ENCODE data around the gene RASAL1. TPM values are rescaled to one million over a fixed set of nuclear protein-coding genes. Genes with fewer than 3 reads are reported as not detected.
A peak's percentile ranks its signal among the peaks of the same experiment; 100 is the strongest.

RASAL1 gene
- total RNA-seq, 1 donor from 2014 or later, result 0.64 TPM

DNA sequence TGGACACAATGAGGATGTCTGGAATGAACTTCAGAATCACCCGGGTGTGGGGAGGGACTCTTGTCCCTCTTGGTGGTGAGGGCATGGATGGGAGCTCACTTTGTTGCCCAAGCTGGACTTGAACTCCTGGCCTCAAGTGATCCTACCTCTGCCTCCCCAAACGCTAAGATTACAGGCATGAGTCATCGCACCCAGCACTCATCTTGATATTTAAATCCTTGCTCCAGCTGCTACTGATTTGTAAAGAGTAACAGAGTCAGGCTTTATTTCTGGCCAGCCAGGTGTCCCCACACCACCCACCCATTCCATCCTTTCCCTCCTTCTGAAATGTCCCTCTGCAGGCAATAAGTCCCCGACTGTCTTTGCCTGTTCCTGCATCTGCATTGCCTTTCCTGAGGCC is 44.8 kb upstream of the RASAL1 start:
- H3K4me1 ChIP-seq, result peaks cover 5 to 8% of the 10 kb centered on the region in 2 donors
- intact Hi-C loops (cut with DNase I), result loop anchor here (10.0 kb wide), 2 partner anchors 244 to 784 kb away; partner anchors contain the start of genes RBM19 and SDSL
- H3K9me3 ChIP-seq, result no peaks in the 10 kb centered on the region
- H3K27me3 ChIP-seq, result no peaks in the 10 kb centered on the region
- TF ChIP-seq, protein P1, sequence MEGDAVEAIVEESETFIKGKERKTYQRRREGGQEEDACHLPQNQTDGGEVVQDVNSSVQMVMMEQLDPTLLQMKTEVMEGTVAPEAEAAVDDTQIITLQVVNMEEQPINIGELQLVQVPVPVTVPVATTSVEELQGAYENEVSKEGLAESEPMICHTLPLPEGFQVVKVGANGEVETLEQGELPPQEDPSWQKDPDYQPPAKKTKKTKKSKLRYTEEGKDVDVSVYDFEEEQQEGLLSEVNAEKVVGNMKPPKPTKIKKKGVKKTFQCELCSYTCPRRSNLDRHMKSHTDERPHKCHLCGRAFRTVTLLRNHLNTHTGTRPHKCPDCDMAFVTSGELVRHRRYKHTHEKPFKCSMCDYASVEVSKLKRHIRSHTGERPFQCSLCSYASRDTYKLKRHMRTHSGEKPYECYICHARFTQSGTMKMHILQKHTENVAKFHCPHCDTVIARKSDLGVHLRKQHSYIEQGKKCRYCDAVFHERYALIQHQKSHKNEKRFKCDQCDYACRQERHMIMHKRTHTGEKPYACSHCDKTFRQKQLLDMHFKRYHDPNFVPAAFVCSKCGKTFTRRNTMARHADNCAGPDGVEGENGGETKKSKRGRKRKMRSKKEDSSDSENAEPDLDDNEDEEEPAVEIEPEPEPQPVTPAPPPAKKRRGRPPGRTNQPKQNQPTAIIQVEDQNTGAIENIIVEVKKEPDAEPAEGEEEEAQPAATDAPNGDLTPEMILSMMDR (IDR thresholded peaks at IDR 0.05), result no peak
- no peak for DNase-seq (ENCODE audit: low spot score in 2 of 2)
- no peak overlapping the region for H3K27ac ChIP-seq
- H3K36me3 ChIP-seq, result peaks cover 54 to 59% of the 10 kb centered on the region in 2 donors
- no peak overlapping the region for H3K4me3 ChIP-seq

GRCh38 chr12:113179023-113179422 is 43.5 kb upstream of the RASAL1 start:
- Histone ChIP-seq H3K36me3 (peaks cover 63 to 72% of the 10 kb centered on the region in 2 donors), H3K27me3 (no peaks in the 10 kb centered on the region), H3K4me3 (no peak overlapping the region), H3K9me3 (no peaks in the 10 kb centered on the region), H3K4me1 (peaks cover 3 to 5% of the 10 kb centered on the region in 2 donors), H3K27ac (no peak overlapping the region)
- DNase-seq (ENCODE audit: low spot score in 2 of 2), result no peak
- TF ChIP-seq, protein P1 (IDR thresholded peaks at IDR 0.05), result no peak
- intact Hi-C loops (cut with DNase I), result no loop called here

DNA sequence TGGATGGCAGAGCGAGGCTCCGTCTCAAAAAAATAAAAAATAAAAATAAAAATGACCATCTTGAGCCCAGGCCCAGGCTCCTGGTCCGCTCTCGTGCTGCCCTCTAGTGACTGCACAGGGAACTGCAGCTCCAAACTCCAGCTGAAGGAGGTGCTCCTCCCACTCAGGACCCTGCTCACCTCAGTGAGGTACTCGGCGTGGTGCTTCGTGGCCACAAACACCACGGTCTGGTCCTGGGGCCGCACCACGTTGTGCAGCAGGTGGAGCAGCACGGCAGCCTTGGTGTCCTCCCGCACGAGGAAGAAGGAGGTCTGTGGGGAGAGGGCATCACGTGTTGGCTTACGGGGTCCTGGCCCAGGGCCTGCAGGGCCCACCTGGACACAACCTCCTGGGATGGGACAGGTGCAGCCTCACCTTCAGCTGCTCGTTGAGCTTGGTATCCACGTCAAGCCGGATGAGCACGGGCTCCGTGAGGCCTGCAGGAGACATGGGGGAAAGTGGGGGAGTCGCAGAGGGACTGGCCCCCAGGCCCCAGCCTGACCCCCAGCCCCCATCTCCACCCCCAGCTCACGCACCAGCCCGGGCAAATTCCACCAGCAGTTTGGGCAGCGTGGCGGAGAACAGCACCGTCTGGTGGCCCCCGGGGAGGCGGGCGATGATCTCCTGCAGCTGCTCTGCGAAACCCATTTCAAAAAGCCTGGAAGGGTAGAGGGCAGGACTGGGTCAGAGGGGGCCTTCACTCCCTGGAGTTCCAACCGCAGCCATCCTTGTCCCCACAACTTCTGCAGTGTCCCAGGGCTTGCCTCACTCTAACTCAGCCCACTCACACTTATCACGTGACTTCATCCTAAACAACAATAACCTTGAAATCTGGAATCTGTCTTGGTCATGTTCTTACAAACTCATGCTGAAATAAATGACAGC is 39.2 kb upstream of the RASAL1 start:
- intact Hi-C loops (cut with DNase I), result loop anchor here (1.0 kb wide), 1 partner anchor 126 kb away; no protein-coding TSS in a partner anchor
- TF ChIP-seq, protein P1 (IDR thresholded peaks at IDR 0.05), result peak; percentile 79 to 99 (median 98)
- DNase-seq (ENCODE audit: low spot score in 2 of 2), result peak in 1 of 2 donors; percentile 77
- peaks cover 93 to 100% of the 10 kb centered on the region in 2 donors for H3K36me3 ChIP-seq
- no peaks in the 10 kb centered on the region for H3K9me3 ChIP-seq
- no peak overlapping the region for H3K4me3 ChIP-seq
- H3K4me1 ChIP-seq, result no peaks in the 10 kb centered on the region
- no peak overlapping the region for H3K27ac ChIP-seq
- H3K27me3 ChIP-seq, result no peaks in the 10 kb centered on the region

DNA sequence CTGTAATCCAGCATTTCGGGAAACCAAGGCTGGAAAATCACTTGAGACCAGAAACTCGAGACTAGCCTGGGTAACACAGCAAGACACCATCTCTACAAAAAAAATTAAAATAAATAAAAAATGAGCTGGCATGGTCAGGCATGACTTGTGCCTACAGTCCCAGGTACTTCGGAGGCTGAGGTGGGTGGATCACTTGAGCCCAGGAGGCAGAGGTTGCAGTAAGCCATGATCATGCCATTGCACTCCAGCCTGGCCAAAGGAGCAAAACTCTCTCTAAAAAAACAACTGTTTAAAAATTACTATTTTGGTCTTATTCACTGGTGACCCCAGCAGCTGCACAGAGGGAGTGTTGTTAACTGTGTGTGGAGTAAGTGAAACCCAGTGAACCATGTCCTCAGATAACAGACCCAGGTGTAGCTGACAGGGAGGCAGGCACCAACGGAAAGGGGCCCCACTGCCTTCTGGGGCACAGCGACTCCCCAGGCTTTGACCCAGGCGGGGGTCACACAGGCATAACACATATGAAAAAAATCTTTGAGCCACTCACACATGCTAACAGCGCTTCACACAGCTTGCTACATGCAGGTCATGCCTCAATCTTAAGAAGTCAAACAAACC is 37.6 kb upstream of the RASAL1 start:
- TF ChIP-seq, protein P1 (IDR thresholded peaks at IDR 0.05), result no peak
- intact Hi-C loops (cut with DNase I), result no loop called here
- no peak for DNase-seq (ENCODE audit: low spot score in 2 of 2)
- Histone ChIP-seq H3K27me3 (no peaks in the 10 kb centered on the region), H3K9me3 (no peaks in the 10 kb centered on the region), H3K4me3 (no peak overlapping the region), H3K4me1 (no peaks in the 10 kb centered on the region), H3K36me3 (peaks cover 93 to 100% of the 10 kb centered on the region in 2 donors), H3K27ac (no peak overlapping the region)

GRCh38 chr12:113172185-113172584 is 36.6 kb upstream of the RASAL1 start:
- Histone ChIP-seq H3K27me3 (no peaks in the 10 kb centered on the region), H3K4me3 (no peak overlapping the region), H3K27ac (no peak overlapping the region), H3K4me1 (no peaks in the 10 kb centered on the region), H3K36me3 (peaks cover 93 to 100% of the 10 kb centered on the region in 2 donors), H3K9me3 (no peaks in the 10 kb centered on the region)
- no peak for DNase-seq (ENCODE audit: low spot score in 2 of 2)
- intact Hi-C loops (cut with DNase I), result no loop called here
- TF ChIP-seq, protein P1 (IDR thresholded peaks at IDR 0.05), result no peak

Measured in ascending aorta (tissue), 2 donors.